Stimulated activated CD4-positive, alpha-beta T cell treated with anti-CD3 and anti-CD28 coated beads, TNF-alpha, amount 100 ng/mL, for 24 hours (primary cell): Measurements from ENCODE around the gene GRIA1.

ENCODE experiments used
- DNase-seq, 3 experiments: peaks; one replicate each; pipeline ENCODE4 v3.0.0-alpha.2; 2020; ENCODE audit warnings: low read depth in 3 of 3

The GRIA1 gene

DNA sequence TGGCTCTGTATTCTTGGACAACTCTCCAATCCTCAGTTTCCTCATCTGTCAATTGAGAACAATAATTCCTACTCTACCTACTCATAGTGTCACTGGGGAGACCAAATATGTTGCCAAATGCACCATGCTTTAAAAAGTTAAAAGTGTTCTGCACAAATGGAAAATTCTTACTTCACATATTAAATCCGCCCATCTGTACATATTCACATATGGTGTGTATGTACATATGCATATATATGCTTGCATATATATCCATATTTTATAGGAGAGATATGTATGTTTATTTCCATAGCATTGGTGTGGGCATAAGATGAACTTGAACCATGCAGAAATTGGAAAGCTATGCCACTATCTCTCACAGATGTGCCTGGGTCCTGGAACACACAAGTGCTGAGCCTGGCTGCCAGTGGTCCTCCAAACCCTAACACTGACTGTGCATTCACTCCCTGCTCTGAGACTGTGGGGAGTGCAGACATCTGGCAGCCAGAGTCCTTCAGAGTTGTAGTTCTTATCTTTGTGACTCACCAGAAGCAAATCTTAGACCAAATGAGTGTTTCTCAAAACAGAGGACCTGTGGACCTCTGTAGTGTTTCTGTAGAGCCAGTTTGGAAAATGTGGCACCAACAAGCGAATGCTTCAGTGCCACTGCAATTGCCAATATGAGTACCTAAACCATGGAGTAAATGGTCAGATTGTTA is 168.7 kb downstream of the GRIA1 start:
- no peak for DNase-seq

DNA sequence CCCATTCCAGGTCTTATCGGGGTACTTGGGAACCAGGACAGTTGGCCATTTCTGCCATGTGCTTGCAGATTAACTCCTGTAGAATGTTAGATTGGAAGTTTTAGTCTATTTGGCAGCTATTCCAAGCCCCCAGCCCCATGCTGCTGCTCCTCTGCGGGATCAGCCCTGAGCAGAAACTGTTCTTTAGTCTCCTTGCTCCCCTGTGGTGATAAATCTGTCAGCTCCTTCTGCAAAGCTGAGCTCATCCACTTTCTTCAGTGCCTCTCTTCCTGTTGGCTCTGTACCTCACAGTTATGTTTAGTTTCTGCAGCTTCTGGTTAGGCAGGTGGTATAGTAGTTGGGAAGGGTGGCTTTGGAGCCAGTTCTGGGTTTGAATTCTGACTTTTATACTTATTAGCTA is 170.4 kb downstream of the GRIA1 start:
- no peak for DNase-seq

DNA sequence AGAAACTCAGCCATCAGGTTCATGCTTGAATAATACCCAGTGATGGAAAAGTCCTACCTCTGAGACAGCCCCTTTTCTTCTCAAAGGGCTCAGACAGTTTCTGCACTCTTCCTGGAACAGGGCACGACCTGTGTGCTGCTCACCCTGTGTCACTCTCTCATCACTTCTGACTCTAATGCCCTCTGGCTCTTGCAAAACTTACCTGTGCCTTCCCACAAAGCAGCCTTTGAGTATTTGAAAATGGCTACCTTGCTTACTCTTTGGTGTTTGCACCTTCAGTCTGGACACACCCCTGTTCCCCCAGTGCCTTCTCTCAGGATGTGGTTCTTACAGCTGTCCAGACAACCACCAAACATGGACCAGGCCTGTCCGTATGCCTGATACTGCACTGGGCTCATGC is 171.4 kb downstream of the GRIA1 start:
- DNase-seq: no peak

DNA sequence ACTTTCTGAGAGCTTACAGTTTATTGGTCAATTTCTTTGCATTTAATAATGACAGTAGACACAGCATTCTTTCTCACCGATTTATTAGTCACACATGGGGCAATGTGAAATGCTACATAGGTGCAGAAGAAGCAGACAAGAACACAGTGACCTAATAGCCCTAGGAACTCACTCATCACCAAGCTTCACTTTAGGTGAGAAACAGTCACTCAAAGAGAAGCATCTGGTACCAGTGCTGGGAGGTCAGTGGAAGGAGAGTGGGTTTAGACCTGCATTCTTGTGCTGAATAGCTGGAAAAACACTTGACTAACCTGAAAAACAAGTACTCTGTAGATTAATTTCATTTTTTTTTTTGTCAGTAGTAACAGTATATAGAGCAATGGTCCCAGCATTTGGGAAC is 179.6 kb downstream of the GRIA1 start:
- DNase-seq: no peak

DNA sequence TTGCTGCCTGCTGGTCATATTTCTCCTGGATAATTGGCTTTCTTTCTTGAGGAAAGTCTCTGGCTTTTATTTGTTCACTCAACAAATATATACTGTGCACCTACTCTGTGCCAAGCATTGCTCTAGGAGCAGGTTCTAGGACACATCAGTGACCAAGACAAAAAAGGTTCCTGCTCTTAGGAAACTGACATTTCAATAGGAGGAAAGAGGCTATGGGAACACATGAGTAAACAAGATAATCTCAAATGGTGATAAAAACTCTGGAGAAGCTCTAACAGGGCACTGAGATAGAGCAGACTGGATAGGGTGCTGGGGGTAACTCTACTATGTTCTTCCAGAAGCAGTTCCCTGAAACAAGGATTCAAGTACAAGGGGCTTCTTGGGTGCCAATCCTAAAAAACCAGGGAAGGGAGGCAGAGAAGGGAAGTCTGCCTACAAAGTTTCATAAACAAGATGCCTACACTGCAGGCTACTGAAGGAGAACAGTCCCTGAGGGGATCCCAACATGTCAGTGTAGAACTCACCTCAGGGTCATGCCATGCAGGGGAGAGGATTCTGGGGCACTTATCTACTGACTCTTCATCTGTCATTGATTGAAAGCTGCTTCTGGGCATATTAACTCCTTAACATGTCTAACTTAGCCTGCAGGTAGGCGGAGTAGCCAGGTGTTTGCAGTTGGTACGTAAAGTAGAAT is 181.3 kb downstream of the GRIA1 start:
- no peak for DNase-seq

DNA sequence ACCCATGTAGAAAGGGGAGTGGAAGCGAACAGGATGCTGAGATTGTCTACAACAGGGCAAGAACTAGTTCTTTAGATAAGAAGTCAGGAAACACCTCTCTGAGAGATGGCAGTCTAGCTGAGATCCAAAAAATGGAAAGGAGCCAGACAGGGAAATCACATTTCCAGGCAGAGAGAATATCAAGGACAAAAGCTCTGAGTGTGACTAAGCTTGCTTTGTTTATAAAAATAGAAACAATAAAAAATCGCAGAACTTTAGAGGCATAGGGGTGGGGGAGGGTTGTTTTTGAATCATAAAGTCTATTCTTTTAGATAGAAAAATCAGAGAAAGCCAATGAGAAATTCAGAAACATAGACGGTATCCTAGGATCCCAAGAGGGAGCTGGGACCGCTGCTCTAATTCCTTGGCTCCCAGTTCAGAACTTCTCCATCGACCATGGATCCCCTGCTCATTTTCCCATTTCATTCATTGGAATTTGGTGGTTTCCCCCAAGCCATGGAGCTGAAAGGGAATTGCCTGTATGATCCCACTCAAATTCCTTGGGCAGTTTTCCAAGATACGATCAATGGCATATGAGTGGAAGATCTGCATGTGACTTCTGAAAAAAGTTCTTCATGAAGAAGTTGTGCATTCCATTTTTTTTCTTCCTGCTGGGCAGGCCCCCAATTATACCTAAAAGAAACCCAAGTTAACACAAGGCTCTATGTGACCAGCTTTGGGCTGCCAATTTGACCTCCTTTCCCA is 182.0 kb downstream of the GRIA1 start:
- no peak for DNase-seq

DNA sequence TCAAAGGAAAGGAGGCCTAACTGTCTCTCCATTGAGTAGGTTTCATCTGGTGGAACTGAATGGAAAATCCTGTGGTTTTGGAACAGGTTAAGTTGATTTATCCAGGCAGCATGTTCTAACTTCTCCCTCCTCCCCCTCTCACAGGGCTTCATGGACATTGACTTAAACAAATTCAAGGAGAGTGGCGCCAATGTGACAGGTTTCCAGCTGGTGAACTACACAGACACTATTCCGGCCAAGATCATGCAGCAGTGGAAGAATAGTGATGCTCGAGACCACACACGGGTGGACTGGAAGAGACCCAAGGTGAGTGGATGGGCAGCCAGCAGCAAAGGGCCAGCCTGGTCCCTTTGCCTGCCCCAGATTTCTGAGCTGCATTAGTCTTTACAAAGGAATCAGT is 183.9 kb downstream of the GRIA1 start:
- no peak for DNase-seq

DNA sequence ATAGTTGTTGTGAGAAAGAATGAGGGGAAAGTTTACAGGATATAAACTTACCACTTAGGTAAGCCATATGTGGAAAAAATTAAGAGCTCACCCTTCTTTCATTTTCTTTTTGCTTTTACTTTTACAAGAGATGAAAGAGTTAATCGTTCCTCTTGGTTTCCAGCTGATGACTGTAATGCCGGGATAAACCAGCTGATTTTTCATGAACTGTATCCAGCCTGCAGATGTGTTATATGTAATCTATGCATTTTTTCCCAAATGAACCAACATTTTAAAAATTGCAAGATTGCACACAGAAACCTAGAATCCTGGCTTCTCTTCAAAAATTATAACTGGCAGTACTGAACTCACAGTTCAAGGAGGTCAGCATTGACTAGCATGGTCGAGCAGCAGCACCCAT is 185.9 kb downstream of the GRIA1 start:
- DNase-seq: no peak

DNA sequence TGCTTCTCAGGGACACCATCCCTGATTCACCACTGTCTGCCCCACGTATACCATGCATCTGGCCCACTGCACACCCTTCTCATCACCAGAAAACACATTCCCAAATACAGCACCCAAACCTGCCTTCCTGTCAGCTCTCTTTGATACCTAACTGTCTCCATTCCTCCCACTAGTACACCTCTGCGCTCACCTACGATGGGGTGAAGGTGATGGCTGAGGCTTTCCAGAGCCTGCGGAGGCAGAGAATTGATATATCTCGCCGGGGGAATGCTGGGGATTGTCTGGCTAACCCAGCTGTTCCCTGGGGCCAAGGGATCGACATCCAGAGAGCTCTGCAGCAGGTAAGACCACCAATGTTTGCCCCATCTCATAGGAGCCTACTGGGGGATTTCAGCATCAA is 186.4 kb downstream of the GRIA1 start:
- no peak for DNase-seq

DNA sequence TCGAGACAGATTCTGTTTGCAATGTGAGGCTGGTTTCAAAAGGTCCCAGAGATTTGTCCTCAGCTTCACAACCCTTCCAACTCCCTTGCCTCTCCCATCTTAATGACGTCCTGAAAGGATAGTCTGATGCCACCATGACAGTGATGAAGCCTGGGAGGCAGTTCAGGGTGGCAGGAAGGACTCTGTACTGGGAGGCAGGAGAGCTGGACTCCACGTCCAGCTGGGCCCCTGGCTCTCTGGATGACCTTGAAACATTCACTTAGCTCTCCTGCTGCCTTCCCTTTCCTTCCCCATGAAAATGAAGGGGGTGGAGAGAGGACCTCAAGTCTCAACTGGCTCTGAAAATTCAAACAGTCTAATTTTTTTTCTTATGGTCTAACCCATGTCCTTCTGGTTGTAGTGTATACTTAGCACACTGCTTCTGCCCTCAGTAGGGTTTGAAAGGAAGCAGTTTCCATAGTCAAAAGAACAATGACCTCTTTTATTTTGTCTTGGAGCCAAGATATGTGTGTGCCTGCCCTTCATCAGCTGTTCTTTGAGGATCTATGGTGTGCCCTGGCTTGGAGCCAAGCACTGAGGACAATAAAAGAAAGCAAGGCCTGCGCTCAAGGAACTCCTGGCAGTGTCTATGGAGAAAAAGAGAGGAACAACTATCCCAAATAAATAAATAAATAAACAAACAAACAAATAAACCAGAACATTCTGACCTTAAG is 188.3 kb downstream of the GRIA1 start:
- DNase-seq: no peak

DNA sequence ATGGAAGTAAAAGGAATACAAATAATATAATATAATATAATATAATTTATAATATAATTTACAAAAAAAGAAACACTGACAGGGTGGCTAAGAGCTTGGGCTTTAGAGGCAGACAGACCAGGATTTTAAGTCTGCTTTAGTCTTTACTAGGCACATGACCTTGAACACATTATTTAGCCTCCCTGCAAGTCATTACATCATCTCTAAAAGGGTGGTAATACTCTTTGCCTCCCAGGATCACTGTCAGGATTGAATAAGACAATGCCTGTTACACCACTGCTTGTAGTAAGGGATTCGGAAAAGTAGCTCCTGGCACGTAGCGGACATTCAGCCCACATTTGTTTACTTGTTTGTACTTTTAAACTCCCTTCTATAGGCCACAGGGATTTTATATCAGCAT is 199.8 kb downstream of the GRIA1 start:
- DNase-seq: no peak

DNA sequence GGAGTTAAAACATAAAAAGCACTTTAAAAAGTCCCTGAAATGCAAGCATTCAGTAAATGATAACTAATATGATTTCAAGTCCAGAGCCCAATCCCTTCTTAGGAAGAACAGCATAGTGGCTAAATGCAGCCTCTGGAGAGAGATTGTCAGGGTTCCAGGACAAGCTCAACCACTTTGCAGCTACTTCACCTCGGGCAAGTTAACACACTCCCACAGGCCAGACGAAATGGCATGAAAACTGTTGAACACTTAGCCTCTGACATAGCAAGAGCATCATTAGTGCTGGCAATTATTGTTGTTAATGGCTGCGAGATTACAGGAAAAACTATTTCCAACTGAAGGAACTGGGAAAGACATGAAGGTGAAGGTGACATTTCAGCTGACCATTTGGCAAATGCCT is 205.8 kb downstream of the GRIA1 start:
- no peak for DNase-seq

DNA sequence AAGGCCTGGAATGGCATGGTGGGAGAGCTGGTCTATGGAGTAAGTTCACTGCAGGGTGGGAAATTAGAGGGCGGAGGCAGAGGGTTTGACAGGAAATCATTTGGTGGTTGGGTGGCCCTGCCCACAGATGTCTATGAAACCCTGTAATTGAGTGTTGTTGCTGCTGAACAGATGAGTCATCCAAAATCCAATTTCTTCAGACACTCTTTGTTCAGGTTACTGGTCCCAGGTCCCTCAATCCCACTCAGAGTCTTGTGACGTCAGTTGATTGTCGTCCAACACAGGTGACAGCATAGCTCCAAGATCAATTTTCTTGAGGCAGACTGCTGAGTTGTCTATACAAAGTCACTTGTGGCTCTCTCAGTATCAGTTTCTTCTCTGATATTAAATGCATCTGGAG is 208.6 kb downstream of the GRIA1 start:
- DNase-seq: no peak

DNA sequence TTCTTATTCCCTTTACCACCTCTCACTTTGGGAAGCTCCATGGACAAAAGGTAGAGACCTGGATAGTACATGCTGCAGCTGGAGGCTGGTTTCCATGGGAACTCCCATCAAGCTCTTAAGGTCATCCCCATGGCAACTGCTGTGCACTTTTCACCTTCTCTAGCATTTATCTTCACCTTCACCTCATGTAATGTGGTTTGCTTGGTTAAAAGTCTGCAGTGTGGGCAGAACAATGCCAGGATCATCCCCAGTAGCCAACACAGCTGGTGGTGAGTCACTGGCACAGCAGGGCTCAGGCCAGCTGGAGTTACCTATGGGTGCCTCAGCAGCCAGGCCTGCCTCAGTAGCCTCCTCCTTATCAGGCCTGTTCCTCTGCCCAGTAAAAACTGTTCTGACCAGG is 210.5 kb downstream of the GRIA1 start:
- no peak for DNase-seq

DNA sequence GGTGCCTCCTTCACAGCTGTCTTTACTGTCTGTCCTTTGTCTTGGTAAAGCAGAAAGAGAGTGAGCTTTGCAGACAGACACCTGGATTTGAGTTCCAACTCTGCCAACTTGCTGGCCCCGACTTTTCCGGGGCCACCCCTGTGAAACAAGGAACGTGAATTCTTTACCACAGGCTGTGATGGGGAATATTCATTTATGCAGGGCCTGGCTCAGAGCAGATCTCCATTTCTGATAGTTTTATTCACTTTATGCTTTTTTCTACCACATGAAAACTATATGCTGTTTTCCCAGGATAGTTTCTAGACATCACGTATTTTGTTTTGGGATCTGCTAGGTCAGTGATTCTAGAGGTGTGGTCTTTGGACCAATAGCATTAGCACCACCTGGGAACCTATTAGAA is 211.8 kb downstream of the GRIA1 start:
- DNase-seq: no peak

DNA sequence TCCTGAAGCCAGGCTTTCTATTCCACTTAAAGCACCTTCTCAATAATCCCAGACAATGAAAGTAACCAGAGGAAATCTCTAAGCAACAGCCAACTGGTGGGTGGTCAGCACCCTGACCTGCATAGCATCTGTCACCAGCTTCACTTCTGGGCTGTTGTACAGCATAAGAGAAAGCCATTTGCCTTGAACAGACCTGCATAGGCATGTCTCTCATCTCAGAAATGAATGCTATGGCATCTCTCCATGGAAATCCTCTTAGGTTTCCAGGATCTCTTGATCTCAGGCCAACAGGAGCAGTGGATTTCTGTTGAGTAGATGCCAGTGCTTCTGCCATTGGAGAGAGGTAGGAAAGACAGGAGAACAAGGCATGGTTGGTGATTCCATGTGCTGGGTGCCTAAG is 213.6 kb downstream of the GRIA1 start:
- DNase-seq: no peak

DNA sequence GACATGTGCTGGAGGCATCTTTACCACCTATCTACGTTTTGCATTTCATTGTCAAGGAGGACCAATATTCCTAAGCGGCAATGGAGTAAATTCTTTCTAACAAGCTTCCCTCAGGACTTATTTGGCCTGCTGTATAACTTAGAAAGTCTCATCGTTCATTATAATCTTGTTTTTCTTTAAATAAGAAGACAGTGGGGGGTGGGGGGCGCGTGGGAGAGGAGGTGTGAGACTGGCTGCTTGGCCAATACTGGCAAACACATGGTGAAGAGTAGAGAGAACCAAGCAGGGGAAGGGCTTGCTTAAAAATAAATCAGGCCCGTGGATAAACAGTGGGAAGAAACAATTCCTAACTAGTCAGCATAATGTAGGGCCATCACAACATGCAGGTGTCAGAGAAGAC is 217.2 kb downstream of the GRIA1 start:
- DNase-seq: no peak

DNA sequence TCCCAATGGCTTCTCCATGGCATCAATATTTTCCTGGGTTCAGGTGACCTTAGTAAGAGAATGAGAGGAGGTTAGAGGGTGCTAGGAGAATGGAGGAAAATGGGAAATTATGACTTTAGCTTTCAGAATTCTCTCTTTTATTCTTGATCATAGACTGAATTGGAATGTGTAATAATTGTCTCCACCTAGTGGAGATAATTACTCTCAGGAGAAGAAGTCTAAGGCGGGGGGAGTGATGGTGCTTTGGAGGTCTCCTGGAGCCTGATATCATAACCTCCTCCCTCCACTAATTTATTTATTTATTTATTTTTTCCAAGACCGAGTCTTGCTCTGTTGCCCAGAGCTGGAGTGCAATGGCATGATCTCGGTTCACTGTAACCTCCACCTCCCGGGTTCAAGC is 221.3 kb downstream of the GRIA1 start:
- DNase-seq: no peak

DNA sequence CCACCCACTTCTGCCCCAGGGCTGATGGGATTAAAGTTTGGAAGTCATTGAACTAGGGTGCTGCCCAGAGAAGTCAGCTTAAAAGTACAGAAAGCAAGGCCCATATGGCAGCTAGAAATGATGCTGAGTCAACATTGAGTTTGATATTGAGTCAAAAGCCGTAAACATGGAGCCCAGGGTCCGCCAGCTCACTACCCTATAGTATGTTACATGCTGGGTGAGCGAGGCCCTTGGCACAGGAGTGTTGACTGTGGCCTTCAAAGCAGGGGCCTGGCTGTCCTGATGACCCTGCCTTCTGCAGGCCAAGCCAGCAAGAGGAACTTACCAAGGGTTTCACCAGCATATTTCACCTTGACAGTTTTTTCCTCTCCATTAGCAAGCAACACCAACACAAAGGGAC is 222.5 kb downstream of the GRIA1 start:
- no peak for DNase-seq

DNA sequence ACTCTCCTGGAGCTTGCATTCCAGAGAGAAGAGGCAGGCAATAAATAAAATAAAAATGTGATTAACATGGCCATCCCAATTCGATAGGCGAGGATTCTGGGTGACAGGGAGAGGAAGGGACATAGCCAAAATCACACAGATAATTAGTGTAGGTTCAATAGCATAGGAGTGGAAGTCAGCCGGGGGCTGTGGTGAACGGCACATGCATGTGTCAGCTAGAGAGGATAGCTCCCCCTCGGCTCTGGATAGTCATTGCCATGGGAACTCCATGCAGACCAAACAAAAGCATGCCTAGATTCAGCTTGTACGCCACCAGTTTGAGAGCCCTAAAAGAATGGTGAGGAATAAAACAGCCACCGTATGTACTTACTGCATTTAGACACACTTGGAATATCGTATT is 223.5 kb downstream of the GRIA1 start:
- DNase-seq: no peak

DNA sequence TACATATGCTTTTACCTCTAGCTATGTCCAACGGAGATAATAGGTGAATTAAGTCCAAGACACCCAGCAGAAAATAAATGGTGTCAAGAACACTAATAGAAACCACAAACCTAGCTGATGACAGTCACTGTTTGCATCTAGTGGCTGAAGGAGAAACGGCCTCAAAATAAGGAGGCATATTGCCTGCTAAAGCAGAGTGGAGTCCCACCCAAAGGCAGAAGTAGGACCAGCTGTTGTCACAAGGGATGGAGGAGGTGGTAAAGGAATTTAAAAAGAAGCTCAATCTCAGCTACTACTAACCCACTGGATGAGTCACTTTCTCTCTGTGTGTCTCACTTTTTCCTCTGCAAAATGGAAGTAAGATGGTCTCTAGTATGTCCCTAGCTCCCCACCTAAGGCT is 224.3 kb downstream of the GRIA1 start:
- no peak for DNase-seq

DNA sequence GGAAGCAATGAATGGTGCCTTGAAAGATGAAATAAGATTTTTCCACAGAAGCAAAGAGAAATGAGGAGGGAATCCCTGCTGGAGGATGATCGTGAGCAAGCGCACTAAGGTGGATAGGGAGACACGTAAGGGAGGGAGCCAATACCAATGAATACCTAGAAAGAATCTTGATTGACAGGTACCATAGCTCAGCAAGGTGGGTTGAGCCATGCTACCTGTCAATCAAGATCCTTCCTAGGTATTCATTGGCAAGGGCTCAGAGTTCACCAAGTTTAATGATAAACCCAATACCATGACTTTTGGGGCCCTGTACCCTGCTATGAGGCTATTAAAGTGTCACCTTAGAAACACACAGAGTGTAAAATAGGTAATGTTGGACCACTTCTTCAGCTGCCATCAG is 226.8 kb downstream of the GRIA1 start:
- no peak for DNase-seq

DNA sequence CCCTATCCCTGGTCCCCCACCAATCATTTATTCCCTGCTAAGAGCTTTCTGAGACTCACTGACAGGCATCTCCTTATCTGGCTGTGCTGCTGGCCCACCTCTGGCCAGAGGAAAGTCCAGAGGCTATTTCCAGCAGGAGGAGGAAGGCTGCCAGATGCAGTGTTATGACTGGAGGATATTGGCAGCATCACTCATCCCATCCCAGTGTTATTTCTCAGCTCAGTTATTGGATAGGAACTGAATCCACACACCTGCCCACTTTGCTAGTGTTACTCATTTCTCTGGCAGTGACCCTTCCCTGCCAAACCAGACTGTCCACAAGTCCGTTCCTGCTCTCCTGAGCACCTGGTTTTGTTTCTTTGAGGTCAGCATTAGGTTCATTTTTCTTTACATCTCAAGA is 228.2 kb downstream of the GRIA1 start:
- no peak for DNase-seq
